ENCODE data around the gene FOXG1. TPM values are rescaled to one million over a fixed set of nuclear protein-coding genes. Genes with fewer than 3 reads are reported as not detected.

Gene FOXG1
- total RNA-seq, 1 experiment from 2014 or later = not detected

DNA sequence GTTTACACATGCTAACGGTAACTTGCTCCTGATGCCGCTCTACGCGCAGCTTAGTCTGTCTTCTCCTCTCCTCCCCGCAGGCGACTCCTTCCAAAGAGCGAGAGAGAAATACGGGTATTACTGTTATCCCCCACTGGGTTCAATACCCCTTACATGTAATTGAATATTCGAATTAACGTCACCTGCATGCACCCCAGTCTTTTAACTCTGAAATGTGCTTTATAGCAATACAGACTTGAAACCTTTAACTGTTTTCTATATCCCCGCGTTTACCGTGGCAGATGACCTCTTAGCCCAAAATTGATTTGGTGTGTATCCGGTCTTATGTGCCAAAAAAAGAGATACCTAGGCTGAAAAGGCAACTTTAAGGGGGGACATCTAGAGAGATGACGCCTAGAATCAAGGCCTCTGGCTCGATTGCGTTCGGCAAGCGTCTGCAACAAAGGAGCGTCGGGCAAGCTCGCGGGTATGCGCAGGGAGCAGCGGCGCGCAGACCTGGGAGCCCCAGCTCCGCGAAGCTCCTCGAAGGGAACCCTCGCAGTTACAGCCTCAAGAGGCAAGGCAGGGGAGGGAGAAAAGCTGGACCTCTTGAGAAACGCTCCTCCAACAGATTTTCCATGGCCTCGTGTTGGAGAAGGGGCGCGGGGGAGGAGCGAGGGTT lies 6.8 kb upstream of the FOXG1 start:
- BruUV-seq (replicated peaks) = no TSS peak
- intact Hi-C loops (cut with micrococcal nuclease; ENCODE audit: unreplicated experiment) = loop anchor here (10.0 kb wide), 1 partner anchor 255 kb away; no protein-coding TSS in a partner anchor
- Mint-ChIP-seq H3K4me1 (ENCODE audit: low read depth, unreplicated experiment) (peaks cover 15% of the 10 kb centered on the region), H3K36me3 (ENCODE audit: insufficient read depth, unreplicated experiment) (peaks cover 4% of the 10 kb centered on the region), H3K27ac (ENCODE audit: unreplicated experiment) (no peak overlapping the region), H3K9me3 (ENCODE audit: low read depth, unreplicated experiment) (no peaks in the 10 kb centered on the region), H3K4me3 (ENCODE audit: low read depth, unreplicated experiment) (no peak overlapping the region), H3K27me3 (ENCODE audit: unreplicated experiment) (peaks cover 66% of the 10 kb centered on the region)
- TF ChIP-seq, protein P1, sequence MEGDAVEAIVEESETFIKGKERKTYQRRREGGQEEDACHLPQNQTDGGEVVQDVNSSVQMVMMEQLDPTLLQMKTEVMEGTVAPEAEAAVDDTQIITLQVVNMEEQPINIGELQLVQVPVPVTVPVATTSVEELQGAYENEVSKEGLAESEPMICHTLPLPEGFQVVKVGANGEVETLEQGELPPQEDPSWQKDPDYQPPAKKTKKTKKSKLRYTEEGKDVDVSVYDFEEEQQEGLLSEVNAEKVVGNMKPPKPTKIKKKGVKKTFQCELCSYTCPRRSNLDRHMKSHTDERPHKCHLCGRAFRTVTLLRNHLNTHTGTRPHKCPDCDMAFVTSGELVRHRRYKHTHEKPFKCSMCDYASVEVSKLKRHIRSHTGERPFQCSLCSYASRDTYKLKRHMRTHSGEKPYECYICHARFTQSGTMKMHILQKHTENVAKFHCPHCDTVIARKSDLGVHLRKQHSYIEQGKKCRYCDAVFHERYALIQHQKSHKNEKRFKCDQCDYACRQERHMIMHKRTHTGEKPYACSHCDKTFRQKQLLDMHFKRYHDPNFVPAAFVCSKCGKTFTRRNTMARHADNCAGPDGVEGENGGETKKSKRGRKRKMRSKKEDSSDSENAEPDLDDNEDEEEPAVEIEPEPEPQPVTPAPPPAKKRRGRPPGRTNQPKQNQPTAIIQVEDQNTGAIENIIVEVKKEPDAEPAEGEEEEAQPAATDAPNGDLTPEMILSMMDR (IDR thresholded peaks at IDR 0.05; ENCODE audit: unreplicated experiment) = no peak
- CTCF ChIA-PET = no interaction called here
- no peak for DNase-seq

DNA sequence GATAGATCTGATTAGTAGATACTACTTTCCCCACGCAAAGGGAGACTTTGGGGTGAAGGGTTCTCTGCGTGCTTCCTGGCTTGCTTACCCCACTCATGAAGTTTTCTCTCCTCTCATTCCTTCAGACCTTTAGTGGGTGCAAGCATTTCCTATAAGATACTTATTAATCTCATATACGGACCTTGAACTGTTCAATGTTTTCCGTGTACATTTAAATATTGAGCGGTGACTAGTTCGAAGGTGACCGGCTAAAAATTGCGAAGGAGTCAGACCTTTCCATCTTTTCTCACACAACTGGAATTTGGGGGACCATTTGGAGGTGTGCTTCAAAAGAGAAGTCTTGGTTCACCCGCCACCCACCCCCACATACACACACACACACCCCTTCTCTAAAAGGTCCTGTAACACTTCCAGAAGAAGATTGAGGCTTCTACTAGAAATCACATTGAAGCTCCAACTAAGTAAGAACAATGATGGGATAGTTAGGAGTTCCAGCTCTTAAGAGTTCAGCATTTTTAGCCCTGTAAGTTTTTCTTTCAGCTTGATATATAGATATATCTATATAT lies 6.1 kb upstream of the FOXG1 start:
- peaks cover 4% of the 10 kb centered on the region for H3K36me3 Mint-ChIP-seq (ENCODE audit: insufficient read depth, unreplicated experiment)
- H3K27ac Mint-ChIP-seq (ENCODE audit: unreplicated experiment) = no peak overlapping the region
- CTCF ChIA-PET = no interaction called here
- peaks cover 59% of the 10 kb centered on the region for H3K27me3 Mint-ChIP-seq (ENCODE audit: unreplicated experiment)
- H3K4me1 Mint-ChIP-seq (ENCODE audit: low read depth, unreplicated experiment) = peaks cover 8% of the 10 kb centered on the region
- no peak for DNase-seq
- no peak overlapping the region for H3K4me3 Mint-ChIP-seq (ENCODE audit: low read depth, unreplicated experiment)
- no peaks in the 10 kb centered on the region for H3K9me3 Mint-ChIP-seq (ENCODE audit: low read depth, unreplicated experiment)
- TF ChIP-seq, protein P1 (IDR thresholded peaks at IDR 0.05; ENCODE audit: unreplicated experiment) = no peak
- BruUV-seq (replicated peaks) = no TSS peak
- intact Hi-C loops (cut with micrococcal nuclease; ENCODE audit: unreplicated experiment) = no loop called here

DNA sequence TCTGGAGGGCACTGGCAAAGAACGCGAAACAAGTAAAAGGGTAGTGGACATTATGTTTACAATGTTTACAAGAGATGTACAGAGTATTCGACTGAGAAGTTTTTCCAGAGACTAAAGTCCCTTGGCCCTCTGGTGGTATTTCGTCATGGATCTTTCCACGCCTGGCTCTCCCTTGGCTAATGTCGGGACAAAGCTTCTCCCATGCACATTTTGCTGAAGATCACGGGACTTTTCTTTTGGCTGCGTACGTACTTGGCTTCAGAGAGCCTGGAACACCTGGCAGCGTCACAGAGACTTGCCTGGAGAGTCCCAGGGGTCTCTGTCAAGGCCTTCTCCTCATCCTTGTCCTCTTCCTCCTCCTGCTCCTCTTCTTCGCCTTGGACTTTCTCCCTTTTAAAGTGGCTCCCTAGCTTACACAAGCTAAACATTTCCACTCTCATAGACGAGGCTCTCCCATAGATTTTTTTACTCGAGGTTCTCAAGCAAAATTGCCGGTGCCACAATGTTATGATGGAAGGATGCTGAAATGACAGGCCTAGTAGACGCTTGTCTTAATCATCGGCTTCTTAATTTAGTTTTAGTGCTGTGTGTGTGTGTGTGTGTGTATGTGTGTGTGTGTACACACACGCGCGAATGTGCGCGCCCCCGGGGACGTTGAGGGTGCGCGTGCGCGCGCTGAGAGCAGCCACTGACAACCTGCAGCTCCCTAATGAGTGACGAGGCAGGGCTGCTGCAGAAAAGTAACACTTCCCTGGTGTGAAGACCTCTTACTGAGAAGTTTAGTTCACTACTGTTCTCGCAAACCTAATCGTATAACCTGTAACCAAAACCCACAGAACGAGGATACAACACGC lies 4.9 kb upstream of the FOXG1 start:
- no peaks in the 10 kb centered on the region for H3K9me3 Mint-ChIP-seq (ENCODE audit: low read depth, unreplicated experiment)
- peaks cover 47% of the 10 kb centered on the region for H3K27me3 Mint-ChIP-seq (ENCODE audit: unreplicated experiment)
- no TSS peak for BruUV-seq (replicated peaks)
- H3K27ac Mint-ChIP-seq (ENCODE audit: unreplicated experiment) = no peak overlapping the region
- TF ChIP-seq, protein P1 (IDR thresholded peaks at IDR 0.05; ENCODE audit: unreplicated experiment) = no peak
- H3K4me1 Mint-ChIP-seq (ENCODE audit: low read depth, unreplicated experiment) = no peaks in the 10 kb centered on the region
- no peak overlapping the region for H3K4me3 Mint-ChIP-seq (ENCODE audit: low read depth, unreplicated experiment)
- peaks cover 4% of the 10 kb centered on the region for H3K36me3 Mint-ChIP-seq (ENCODE audit: insufficient read depth, unreplicated experiment)
- CTCF ChIA-PET = no interaction called here
- intact Hi-C loops (cut with micrococcal nuclease; ENCODE audit: unreplicated experiment) = no loop called here
- DNase-seq = no peak

DNA sequence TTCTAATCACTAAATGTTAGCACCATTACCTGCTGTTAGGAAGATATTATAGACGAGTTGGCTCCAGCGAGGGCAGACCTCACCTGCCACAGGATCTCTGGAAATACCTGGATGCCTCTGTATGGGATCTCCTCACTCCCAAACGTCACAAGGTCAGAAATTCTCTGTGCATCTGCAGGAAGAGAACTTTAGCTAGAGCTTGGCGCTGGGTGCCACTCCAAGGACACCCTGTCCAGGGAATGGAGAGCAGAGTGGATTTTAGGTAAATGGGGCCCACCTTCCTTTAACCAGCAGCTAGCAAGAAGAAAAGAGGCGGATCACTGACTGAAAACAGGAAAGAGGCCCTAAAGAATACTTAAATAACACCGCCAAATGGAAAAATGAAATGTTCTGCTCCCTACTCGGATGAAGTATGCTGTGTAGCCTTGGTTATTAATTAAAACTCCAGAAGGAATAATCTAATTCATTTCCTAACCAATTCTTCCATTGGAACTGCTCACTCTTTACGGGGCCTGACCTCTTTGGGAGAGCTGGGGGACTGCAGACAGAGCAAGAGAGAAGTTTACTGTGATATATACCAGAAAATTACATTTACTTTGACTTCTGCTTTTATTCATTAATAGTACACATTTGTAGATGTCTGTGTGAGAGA lies 4.2 kb upstream of the FOXG1 start:
- Mint-ChIP-seq H3K36me3 (ENCODE audit: insufficient read depth, unreplicated experiment) (peaks cover 4% of the 10 kb centered on the region), H3K9me3 (ENCODE audit: low read depth, unreplicated experiment) (no peaks in the 10 kb centered on the region), H3K4me3 (ENCODE audit: low read depth, unreplicated experiment) (no peak overlapping the region), H3K27me3 (ENCODE audit: unreplicated experiment) (peaks cover 40% of the 10 kb centered on the region), H3K4me1 (ENCODE audit: low read depth, unreplicated experiment) (no peaks in the 10 kb centered on the region), H3K27ac (ENCODE audit: unreplicated experiment) (no peak overlapping the region)
- no TSS peak for BruUV-seq (replicated peaks)
- intact Hi-C loops (cut with micrococcal nuclease; ENCODE audit: unreplicated experiment) = no loop called here
- TF ChIP-seq, protein P1 (IDR thresholded peaks at IDR 0.05; ENCODE audit: unreplicated experiment) = no peak
- CTCF ChIA-PET = no interaction called here
- no peak for DNase-seq

Measured in Calu3 (cell line).